T-cell (primary cell): ENCODE data around the gene ACAD10. TPM values are rescaled to one million over a fixed set of nuclear protein-coding genes. Genes with fewer than 3 reads are reported as not detected.
"Not testable (repeated sequence)": the region's sequence is repeated elsewhere in the genome, so short reads cannot be mapped to it uniquely, and the experiment has no call there.

ENCODE experiments used
- ATAC-seq, 4 experiments: fragments of 200-7000 bp in 3 of 4; fragments of 150-1000 bp in 1 of 4; cut with Tn5 transposase; replicated peaks in 1 of 4; 1 replicate in 3 of 4; 2 replicates in 1 of 4; pipeline ENCODE4 v1.10.0; 2021; ENCODE audit warnings: moderate library complexity in 3 of 4, mild to moderate bottlenecking in 2 of 4, moderate number of reproducible peaks in 1 of 4
- CTCF ChIA-PET, 2 donors: fragments of 300-600 bp; sonication (Branson Sonifier 250); formaldehyde crosslinking; loops; one replicate each; lab custom pipeline; 2022; ENCODE audit warnings: antibody characterized with exemption in 2 of 2; lab: Charles Lee
- POLR2A ChIA-PET, 2 donors: fragments of 300-600 bp; sonication (Branson Sonifier 250); formaldehyde crosslinking; loops; one replicate each; lab custom pipeline; 2022; ENCODE audit warnings: antibody characterized with exemption in 2 of 2; lab: Charles Lee
- DNase-seq, 35 experiments: peaks; one replicate each; pipeline versions ENCODE4 v3.0.0 to v3.0.0-alpha.2; 2013 to 2023
- H3K27ac ChIP-seq: one replicate; pipeline ENCODE4 v1.5.1; 2013; ENCODE audit warnings: low read length
- H3K27me3 ChIP-seq, 2 experiments: replicated peaks in 1 of 2; 1 replicate in 1 of 2; 2 replicates in 1 of 2; pipeline versions ENCODE4 v1.6.1 to v1.7.0; 2013; ENCODE audit warnings: low read length in 1 of 2, mixed read lengths in 1 of 2; ENCODE audit not compliant: control insufficient read depth in 2 of 2, insufficient read depth in 2 of 2; ENCODE audit errors: extremely low read depth in 1 of 2
- H3K36me3 ChIP-seq, 2 donors: 1 replicate in 1 of 2; 2 replicates in 1 of 2; pipeline versions ENCODE4 v1.6.1 to v1.7.0; 2013; ENCODE audit warnings: low read length in 1 of 2; ENCODE audit not compliant: control insufficient read depth in 2 of 2, insufficient read depth in 1 of 2; ENCODE audit errors: extremely low read depth in 1 of 2
- H3K4me1 ChIP-seq, 2 experiments: 1 replicate in 1 of 2; 2 replicates in 1 of 2; pipeline versions ENCODE4 v1.6.1 to v1.7.0; 2013; ENCODE audit warnings: low read length in 2 of 2, mixed read lengths in 1 of 2; ENCODE audit not compliant: insufficient read depth in 2 of 2, control insufficient read depth in 1 of 2; ENCODE audit errors: extremely low read depth in 1 of 2
- H3K4me3 ChIP-seq, 2 donors: 1 replicate in 1 of 2; 2 replicates in 1 of 2; pipeline versions ENCODE4 v1.5.1 to v1.7.0; 2013; ENCODE audit warnings: mild to moderate bottlenecking in 2 of 2, low read length in 1 of 2, moderate library complexity in 1 of 2; ENCODE audit not compliant: control insufficient read depth in 1 of 2; ENCODE audit errors: extremely low read depth in 1 of 2
- H3K9me3 ChIP-seq: 2 replicates; pipeline ENCODE4 v1.7.0; 2013
- H3K27ac Mint-ChIP-seq, 2 donors: one replicate each; pipeline ENCODE4 v1.8.0; 2020 to 2021; ENCODE audit warnings: mild to moderate bottlenecking in 2 of 2, mixed read lengths in 2 of 2
- H3K27me3 Mint-ChIP-seq, 2 donors: one replicate each; pipeline ENCODE4 v1.8.0; 2021 to 2022; ENCODE audit warnings: mixed read lengths in 2 of 2
- H3K36me3 Mint-ChIP-seq: one replicate; pipeline ENCODE4 v1.8.0; 2021; ENCODE audit warnings: mixed read lengths
- H3K4me1 Mint-ChIP-seq, 3 donors: one replicate each; pipeline ENCODE4 v1.8.0; 2020 to 2022; ENCODE audit warnings: mixed read lengths in 3 of 3, mild to moderate bottlenecking in 1 of 3
- H3K4me3 Mint-ChIP-seq, 3 donors: one replicate each; pipeline ENCODE4 v1.8.0; 2020 to 2022; ENCODE audit warnings: mild to moderate bottlenecking in 3 of 3, mixed read lengths in 3 of 3, moderate library complexity in 3 of 3
- H3K9me3 Mint-ChIP-seq, 3 donors: one replicate each; pipeline ENCODE4 v1.8.0; 2020 to 2022; ENCODE audit warnings: mixed read lengths in 3 of 3
- WGBS: methylation state at CpG from one replicate; pipeline ENCODE4 v1.1.5; 2013; ENCODE audit warnings: missing lambda C conversion rate; ENCODE audit not compliant: insufficient coverage; 5-methylcytosine and 5-hydroxymethylcytosine counted together
- total RNA-seq, 35 experiments: library from RNA in 6 of 35; stranded (reverse) in 6 of 35; fragments of 120-200 nt in 1 of 35; gene quantifications; one replicate each; pipeline versions ENCODE4 v1.2.1 to v1.2.4 and lab custom pipeline; 2013 to 2026

Gene ACAD10
- total RNA-seq, 5 donors from 2014 or later (not counting 1 experiment from before 2014, with no cell fraction given): 28.8 to 53.4 (median 47.9) TPM

DNA sequence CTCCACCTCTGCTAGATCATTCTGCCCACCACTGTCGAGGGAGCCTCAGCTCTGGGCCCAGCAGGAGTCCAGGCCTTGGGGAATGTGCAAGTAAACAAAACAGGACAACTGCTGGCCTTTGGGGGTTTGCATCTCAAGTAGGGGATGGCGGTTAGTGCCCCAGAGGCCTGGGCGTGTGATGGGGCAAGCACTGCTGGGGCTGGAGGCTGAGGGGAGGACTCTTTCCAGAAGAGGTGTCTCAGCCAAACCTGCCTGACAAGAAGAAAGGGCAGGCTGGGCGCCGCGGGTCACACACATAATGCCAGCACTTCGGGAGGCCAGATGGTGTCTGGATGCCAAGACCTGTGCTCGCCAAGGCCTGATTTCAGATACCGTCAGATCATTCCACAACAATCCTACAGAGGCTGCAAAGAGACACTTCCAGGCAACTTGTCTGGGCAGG is 72.3 kb downstream of the ACAD10 start:
- Mint-ChIP-seq H3K9me3 (no peaks in the 10 kb centered on the region), H3K27me3 (peaks cover 5 to 14% of the 10 kb centered on the region in 2 donors), H3K4me1 (peaks cover 0 to 12% (median 3%) of the 10 kb centered on the region in 3 donors), H3K4me3 (no peak overlapping the region), H3K27ac (no peak overlapping the region), H3K36me3 (peaks cover 15% of the 10 kb centered on the region)
- ATAC-seq: no peak
- Histone ChIP-seq H3K36me3 (peaks cover 8 to 37% of the 10 kb centered on the region in 2 donors), H3K4me3 (no peak overlapping the region), H3K27ac (no peak overlapping the region), H3K9me3 (no peaks in the 10 kb centered on the region), H3K27me3 (peaks cover 0 to 2% of the 10 kb centered on the region in 2 experiments), H3K4me1 (peaks cover 0 to 9% of the 10 kb centered on the region in 2 experiments)
- DNase-seq: no peak
- WGBS: 86% methylated on average over 9 of the region's 9 CpGs
- ChIA-PET CTCF (no interaction called here), POLR2A (no interaction called here)

GRCh38 chr12:111759271-111759670 is 73.4 kb downstream of the ACAD10 start:
- H3K36me3 Mint-ChIP-seq: peaks cover 15% of the 10 kb centered on the region
- peaks cover 0 to 13% (median 3%) of the 10 kb centered on the region in 3 donors for H3K4me1 Mint-ChIP-seq
- 49% methylated on average over 5 of the region's 7 CpGs for WGBS
- no peak overlapping the region for H3K4me3 Mint-ChIP-seq
- Histone ChIP-seq H3K4me1 (peaks cover 0 to 9% of the 10 kb centered on the region in 2 experiments), H3K27ac (no peak overlapping the region), H3K9me3 (no peaks in the 10 kb centered on the region), H3K4me3 (no peak overlapping the region), H3K27me3 (peaks cover 0 to 5% of the 10 kb centered on the region in 2 experiments), H3K36me3 (peaks cover 0 to 30% of the 10 kb centered on the region in 2 donors)
- H3K27ac Mint-ChIP-seq: peak overlapping the region in 1 of 2 donors; percentile 44
- ChIA-PET POLR2A (no interaction called here), CTCF (no interaction called here)
- ATAC-seq: no peak
- no peaks in the 10 kb centered on the region for H3K9me3 Mint-ChIP-seq
- H3K27me3 Mint-ChIP-seq: peaks cover 10 to 25% of the 10 kb centered on the region in 2 donors
- DNase-seq: no peak

DNA sequence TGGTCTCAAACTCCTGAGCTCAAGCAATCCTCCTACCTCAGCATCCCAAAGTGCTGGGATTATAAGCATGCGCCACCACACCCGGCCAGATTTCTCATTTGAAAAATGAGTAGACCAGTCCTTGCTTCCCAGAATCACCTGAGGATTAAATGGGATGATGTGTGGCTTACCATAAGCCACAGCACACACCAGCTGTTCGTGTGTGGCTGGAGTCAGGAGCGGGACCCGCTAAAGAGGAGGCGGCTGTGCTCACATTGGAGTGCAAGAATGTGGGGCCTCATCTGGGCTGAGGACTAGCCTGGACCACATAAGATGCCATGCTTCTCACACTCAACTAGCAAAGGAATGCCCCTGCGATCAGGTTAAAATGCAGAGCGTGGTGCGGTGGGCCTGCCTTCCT is 74.1 kb downstream of the ACAD10 start:
- ATAC-seq (no peak), DNase-seq (no peak)
- Mint-ChIP-seq H3K27ac (no peak overlapping the region), H3K4me1 (peaks cover 0 to 15% (median 3%) of the 10 kb centered on the region in 3 donors), H3K9me3 (no peaks in the 10 kb centered on the region), H3K27me3 (peaks cover 13 to 31% of the 10 kb centered on the region in 2 donors), H3K4me3 (no peak overlapping the region), H3K36me3 (peaks cover 12% of the 10 kb centered on the region)
- POLR2A ChIA-PET: no interaction called here
- Histone ChIP-seq H3K27me3 (peaks cover 0 to 8% of the 10 kb centered on the region in 2 experiments), H3K4me3 (no peak overlapping the region), H3K36me3 (peaks cover 0 to 23% of the 10 kb centered on the region in 2 donors), H3K4me1 (peaks cover 0 to 9% of the 10 kb centered on the region in 2 experiments), H3K9me3 (no peaks in the 10 kb centered on the region), H3K27ac (no peak overlapping the region)
- WGBS: 77% methylated on average over 5 of the region's 9 CpGs
- CTCF ChIA-PET: no interaction called here

GRCh38 chr12:111761099-111761498 is 75.2 kb downstream of the ACAD10 start:
- Histone ChIP-seq H3K36me3 (peaks cover 0 to 13% of the 10 kb centered on the region in 2 donors), H3K4me3 (no peak overlapping the region), H3K4me1 (peaks cover 0 to 10% of the 10 kb centered on the region in 2 experiments), H3K27ac (no peak overlapping the region), H3K27me3 (peaks cover 0 to 19% of the 10 kb centered on the region in 2 experiments), H3K9me3 (no peaks in the 10 kb centered on the region)
- H3K4me3 Mint-ChIP-seq: no peak overlapping the region
- WGBS: 61% methylated on average over 3 of the region's 5 CpGs
- H3K9me3 Mint-ChIP-seq: no peaks in the 10 kb centered on the region
- ATAC-seq (no peak), DNase-seq (no peak)
- POLR2A ChIA-PET: interaction anchor here in 1 of 2 donors (0.7 kb wide), 1 partner anchor 981 kb away, joined by 3 read pairs; no protein-coding TSS in a partner anchor
- peaks cover 13 to 41% of the 10 kb centered on the region in 2 donors for H3K27me3 Mint-ChIP-seq
- H3K4me1 Mint-ChIP-seq: peaks cover 2 to 15% (median 3%) of the 10 kb centered on the region in 3 donors
- peaks cover 6% of the 10 kb centered on the region for H3K36me3 Mint-ChIP-seq
- CTCF ChIA-PET: interaction anchor here in 1 of 2 donors (0.7 kb wide), 1 partner anchor 126 kb away, joined by 3 read pairs; no protein-coding TSS in a partner anchor
- H3K27ac Mint-ChIP-seq: no peak overlapping the region

- peaks cover 0 to 15% of the 10 kb centered on the region in 2 experiments for H3K4me1 ChIP-seq
- ATAC-seq: no peak
Observed at GRCh38 chr12:111761706-111762105, 75.9 kb downstream of the ACAD10 start.

GRCh38 chr12:111763552-111763951 is 77.7 kb downstream of the ACAD10 start:
- DNase-seq, H3K27ac ChIP-seq, H3K4me3 Mint-ChIP-seq, ATAC-seq, CTCF ChIA-PET, H3K36me3 Mint-ChIP-seq, H3K9me3 ChIP-seq, POLR2A ChIA-PET, H3K36me3 ChIP-seq, H3K9me3 Mint-ChIP-seq, H3K27ac Mint-ChIP-seq, H3K4me3 ChIP-seq: not testable (repeated sequence)
- peaks cover 11 to 18% (median 18%) of the 10 kb centered on the region in 3 donors for H3K4me1 Mint-ChIP-seq
- Histone ChIP-seq H3K27me3 (peaks cover 0 to 32% of the 10 kb centered on the region in 2 experiments), H3K4me1 (peaks cover 0 to 11% of the 10 kb centered on the region in 2 experiments)
- peaks cover 30 to 58% of the 10 kb centered on the region in 2 donors for H3K27me3 Mint-ChIP-seq
- 94% methylated on average over 3 of the region's 10 CpGs for WGBS

More at GRCh38 chr12:111761706-111762105, 75.9 kb downstream of the ACAD10 start:
- H3K9me3 Mint-ChIP-seq: no peaks in the 10 kb centered on the region
- H3K4me3 ChIP-seq: no peak overlapping the region
- peaks cover 3% of the 10 kb centered on the region for H3K36me3 Mint-ChIP-seq
- WGBS: 8% methylated on average over 2 of the region's 3 CpGs
- no peak overlapping the region for H3K27ac ChIP-seq
- H3K36me3 ChIP-seq: peaks cover 0 to 7% of the 10 kb centered on the region in 2 donors
- H3K27ac Mint-ChIP-seq: no peak overlapping the region
- H3K27me3 ChIP-seq: peaks cover 0 to 23% of the 10 kb centered on the region in 2 experiments
- no peak for DNase-seq
- ChIA-PET CTCF (no interaction called here), POLR2A (interaction anchor here in 1 of 2 donors (0.6 kb wide), 1 partner anchor 686 kb away, joined by 4 read pairs; no protein-coding TSS in a partner anchor)
- no peaks in the 10 kb centered on the region for H3K9me3 ChIP-seq
- peaks cover 18 to 45% of the 10 kb centered on the region in 2 donors for H3K27me3 Mint-ChIP-seq
- no peak overlapping the region for H3K4me3 Mint-ChIP-seq
- H3K4me1 Mint-ChIP-seq: peaks cover 7 to 20% (median 7%) of the 10 kb centered on the region in 3 donors
